Neural crest cell (in vitro differentiated cells): ENCODE data around the gene SERPINB8. TPM values are rescaled to one million over a fixed set of nuclear protein-coding genes. Genes with fewer than 3 reads are reported as not detected.

Experiments used
- DNase-seq: peaks from one replicate; pipeline ENCODE4 v3.0.0; 2021; ENCODE audit warnings: low read depth, mixed read lengths, low spot score
- H3K27ac Mint-ChIP-seq: one replicate; pipeline ENCODE4 v1.8.0; 2021; ENCODE audit warnings: mild to moderate bottlenecking, mixed read lengths; ENCODE audit not compliant: unreplicated experiment
- H3K27me3 Mint-ChIP-seq: 2 replicates; pipeline ENCODE4 v1.8.0; 2021; ENCODE audit warnings: low read depth, mild to moderate bottlenecking, mixed read lengths
- H3K36me3 Mint-ChIP-seq: 2 replicates; pipeline ENCODE4 v1.8.0; 2021; ENCODE audit warnings: low read depth, mild to moderate bottlenecking, mixed read lengths
- H3K4me1 Mint-ChIP-seq: 2 replicates; pipeline ENCODE4 v1.8.0; 2021; ENCODE audit warnings: mixed read lengths
- H3K4me3 Mint-ChIP-seq: one replicate; pipeline ENCODE4 v1.8.0; 2021; ENCODE audit warnings: mild to moderate bottlenecking, mixed read lengths
- H3K9me3 Mint-ChIP-seq: 2 replicates; pipeline ENCODE4 v1.8.0; 2021; ENCODE audit warnings: mixed read lengths
- CTCF ChIP-seq: fragments of 200-600 bp; sonication (generic); conservative IDR thresholded peaks from 2 replicates; pipeline ENCODE4 v1.5.0; 2021; ENCODE audit warnings: antibody characterized with exemption, mild to moderate bottlenecking
- total RNA-seq: library from RNA; stranded (reverse); gene quantifications from 2 replicates; pipeline ENCODE4 v1.2.1, GENCODE V29; 2021

The SERPINB8 gene
- total RNA-seq, 1 donor from 2014 or later = 3.7 TPM

GRCh38 chr18:64027931-64028695 is 58.2 kb downstream of the SERPINB8 start:
- Mint-ChIP-seq H3K27ac (no peak overlapping the region), H3K27me3 (no peaks in the 10 kb centered on the region), H3K4me1 (no peaks in the 10 kb centered on the region), H3K9me3 (peaks cover 3% of the 10 kb centered on the region), H3K4me3 (no peak overlapping the region), H3K36me3 (no peaks in the 10 kb centered on the region)
- TF ChIP-seq CTCF = no peak
- DNase-seq = no peak

GRCh38 chr18:64029096-64029495 is 59.2 kb downstream of the SERPINB8 start:
- H3K9me3 Mint-ChIP-seq = peaks cover 3% of the 10 kb centered on the region
- no peak for DNase-seq
- no peak overlapping the region for H3K4me3 Mint-ChIP-seq
- H3K27ac Mint-ChIP-seq = no peak overlapping the region
- H3K27me3 Mint-ChIP-seq = no peaks in the 10 kb centered on the region
- no peaks in the 10 kb centered on the region for H3K36me3 Mint-ChIP-seq
- no peak for TF ChIP-seq CTCF
- H3K4me1 Mint-ChIP-seq = no peaks in the 10 kb centered on the region

GRCh38 chr18:64031411-64031810 is 61.5 kb downstream of the SERPINB8 start:
- Mint-ChIP-seq H3K27ac (no peak overlapping the region), H3K27me3 (no peaks in the 10 kb centered on the region), H3K4me3 (no peak overlapping the region), H3K9me3 (peaks cover 3% of the 10 kb centered on the region), H3K36me3 (no peaks in the 10 kb centered on the region), H3K4me1 (no peaks in the 10 kb centered on the region)
- no peak for DNase-seq
- no peak for TF ChIP-seq CTCF

DNA sequence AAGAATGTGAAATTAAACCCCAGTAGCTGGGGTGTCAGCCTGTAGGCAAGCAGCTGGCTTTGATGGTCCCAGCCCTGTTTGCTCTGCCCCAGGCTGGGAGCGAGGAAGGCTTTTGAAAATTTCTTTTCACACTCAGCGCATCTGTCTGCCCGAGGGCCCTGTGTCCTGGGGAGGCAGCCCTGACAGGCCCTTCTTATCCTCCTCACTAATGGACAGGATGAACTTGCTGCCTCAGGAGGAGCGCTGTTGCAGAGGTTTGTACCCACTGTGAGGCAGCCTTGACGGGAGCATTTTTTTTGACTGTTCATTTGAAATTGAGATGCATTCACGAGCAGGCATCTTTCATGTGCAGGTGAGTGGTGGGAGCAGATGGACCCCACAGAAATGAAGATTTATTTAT is 62.4 kb downstream of the SERPINB8 start:
- DNase-seq = no peak
- TF ChIP-seq CTCF = no peak
- H3K4me3 Mint-ChIP-seq = no peak overlapping the region
- peaks cover 3% of the 10 kb centered on the region for H3K9me3 Mint-ChIP-seq
- no peak overlapping the region for H3K27ac Mint-ChIP-seq
- H3K36me3 Mint-ChIP-seq = no peaks in the 10 kb centered on the region
- H3K27me3 Mint-ChIP-seq = no peaks in the 10 kb centered on the region
- no peaks in the 10 kb centered on the region for H3K4me1 Mint-ChIP-seq

GRCh38 chr18:64037812-64038414 is 68.0 kb downstream of the SERPINB8 start:
- Mint-ChIP-seq H3K27ac (no peak overlapping the region), H3K4me3 (no peak overlapping the region), H3K9me3 (no peaks in the 10 kb centered on the region), H3K4me1 (no peaks in the 10 kb centered on the region), H3K36me3 (no peaks in the 10 kb centered on the region), H3K27me3 (no peaks in the 10 kb centered on the region)
- no peak for DNase-seq
- peak; percentile 81 for TF ChIP-seq CTCF

Other genes with a start within 250 kb of the SERPINB8 start
- gene SERPINB7, start 194.7 kb upstream of the SERPINB8 start, total RNA-seq = not detected in 2 replicates
- not detected in 2 replicates for gene SERPINB2, start 82.4 kb upstream of the SERPINB8 start, total RNA-seq
- not detected in 2 replicates for gene SERPINB10, start 62.1 kb upstream of the SERPINB8 start, total RNA-seq
- gene HMSD, start 20.8 kb upstream of the SERPINB8 start, total RNA-seq = 8.5 and 10.0 TPM in 2 replicates
- not detected in 2 replicates for gene LINC00305, start 179.0 kb downstream of the SERPINB8 start, total RNA-seq